GM04503 (cell line): Measurements from ENCODE around the gene GDF11.
"Not testable (repeated sequence)": the region's sequence is repeated elsewhere in the genome, so short reads cannot be mapped to it uniquely, and the experiment has no call there.

Experiments used
- DNase-seq: peaks from one replicate; pipeline ENCODE4 v3.0.0-alpha.2; 2012; ENCODE audit warnings: low read depth

GDF11 gene

GRCh38 chr12:55741931-55742680, 816 bp upstream of the GDF11 start:
- no peak for DNase-seq

- no peak for DNase-seq
Observed at GRCh38 chr12:55743406-55744339, 751 bp downstream of the GDF11 start.

DNA sequence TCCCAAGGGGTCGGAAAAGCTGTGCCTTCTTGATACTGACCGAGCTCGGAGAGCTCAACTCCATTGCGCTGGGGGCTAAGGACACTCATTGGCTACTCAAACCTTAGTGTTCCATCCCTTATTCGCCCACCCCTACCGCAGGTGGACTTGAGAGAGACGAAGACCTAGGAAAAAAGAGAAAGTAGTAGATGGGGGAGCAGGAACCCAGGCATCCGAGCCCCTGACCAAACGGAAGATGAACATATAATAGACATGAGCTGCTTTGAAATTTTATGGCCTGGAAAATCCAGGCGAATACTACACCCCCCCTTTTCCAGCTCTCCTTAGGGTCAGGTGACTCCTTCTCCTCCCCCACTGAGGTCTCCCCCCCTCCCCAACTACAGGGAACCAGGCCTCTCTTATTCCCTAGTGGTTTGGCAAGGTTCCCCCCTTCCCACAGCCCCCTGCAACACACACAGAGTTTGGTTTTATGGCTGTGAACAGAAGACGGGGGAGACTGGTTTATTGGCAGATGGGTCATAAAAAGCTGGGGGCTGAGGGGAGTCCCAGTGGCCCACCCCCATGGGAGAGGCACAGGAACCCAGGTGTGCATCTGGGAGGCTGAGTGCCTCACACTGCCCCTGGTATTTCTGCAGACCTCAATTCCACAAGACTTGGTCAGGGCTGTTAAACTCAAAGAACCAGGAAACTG, 1.6 kb downstream of the GDF11 start:
- DNase-seq, result no peak

DNA sequence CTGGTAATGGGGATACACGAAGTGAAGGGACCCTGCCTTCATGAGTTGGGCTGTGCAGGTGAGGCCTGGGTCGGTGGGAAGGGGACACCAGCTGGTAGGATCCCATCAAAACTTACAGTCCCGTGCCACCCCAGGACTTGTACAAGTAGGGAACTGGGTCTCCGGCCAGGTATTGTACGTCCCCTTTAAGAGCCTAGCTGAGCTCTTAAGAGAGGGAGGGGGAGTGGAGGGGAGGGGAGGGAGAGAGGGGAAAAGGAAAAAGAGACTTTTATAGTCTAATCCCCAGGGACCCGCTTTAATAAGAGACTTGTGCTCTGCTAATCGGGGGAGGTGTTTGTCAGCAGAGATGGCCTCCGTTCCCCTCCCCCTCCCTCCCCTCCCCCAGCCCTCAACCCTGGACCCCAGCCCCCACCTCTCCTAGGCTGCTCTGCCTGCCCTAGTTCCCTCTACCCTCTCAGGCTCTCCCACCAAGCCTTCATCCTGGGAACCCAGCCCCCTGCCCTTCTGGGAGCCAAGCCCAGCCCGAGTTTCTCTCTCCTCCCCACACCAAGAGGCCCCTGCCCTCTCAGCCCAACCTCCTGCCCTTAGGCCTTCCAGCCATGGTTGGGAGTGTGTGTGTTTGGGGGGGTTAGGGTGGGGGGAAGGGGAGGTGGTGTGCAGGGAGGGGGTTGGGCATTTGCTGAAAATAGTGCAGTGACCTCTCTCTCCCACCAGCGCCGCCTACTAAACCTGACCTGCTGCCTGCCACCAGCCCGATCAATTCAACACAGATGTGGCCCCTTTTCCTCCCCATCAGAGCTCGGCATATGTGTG, 2.6 kb downstream of the GDF11 start:
- DNase-seq, result no peak

GRCh38 chr12:55746174-55746912, 3.4 kb downstream of the GDF11 start:
- DNase-seq, result no peak

DNA sequence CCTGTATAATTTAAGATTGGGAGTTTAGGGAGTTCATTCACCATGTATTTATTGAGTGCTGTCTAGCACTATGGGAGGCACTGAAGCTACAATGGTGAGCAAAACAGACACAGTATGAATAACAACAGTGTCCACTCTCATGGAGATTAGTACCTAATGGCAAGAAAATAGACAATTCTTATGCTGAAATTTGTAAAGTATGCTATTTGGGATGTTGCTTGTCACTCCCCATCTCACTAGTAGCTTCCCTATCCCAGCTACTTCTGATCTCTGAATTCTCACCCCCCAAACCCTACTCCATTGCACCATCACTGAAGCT, 4.0 kb downstream of the GDF11 start:
- DNase-seq, result no peak

- DNase-seq, result no peak
Observed at GRCh38 chr12:55748230-55748993, 5.5 kb downstream of the GDF11 start.

DNA sequence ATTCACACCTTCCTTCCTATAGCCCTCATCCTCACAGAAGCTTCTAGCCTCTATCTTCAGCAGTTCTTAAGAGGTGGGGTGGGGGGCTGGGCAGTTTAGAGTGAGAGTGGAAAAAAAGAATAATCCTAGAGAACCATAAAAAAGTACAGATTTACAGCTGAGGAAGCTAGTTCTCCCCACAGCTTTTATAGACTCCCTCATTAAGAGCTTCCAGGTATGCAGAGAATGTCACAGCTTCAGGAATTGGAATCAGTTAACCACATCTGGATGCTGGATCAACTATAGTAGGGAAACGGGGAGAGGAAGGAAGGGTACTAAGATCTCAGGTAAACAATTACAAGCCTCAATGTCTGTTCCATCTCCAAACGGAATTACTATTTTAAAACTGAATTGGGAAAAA, 12.3 kb downstream of the GDF11 start:
- DNase-seq, result no peak

DNA sequence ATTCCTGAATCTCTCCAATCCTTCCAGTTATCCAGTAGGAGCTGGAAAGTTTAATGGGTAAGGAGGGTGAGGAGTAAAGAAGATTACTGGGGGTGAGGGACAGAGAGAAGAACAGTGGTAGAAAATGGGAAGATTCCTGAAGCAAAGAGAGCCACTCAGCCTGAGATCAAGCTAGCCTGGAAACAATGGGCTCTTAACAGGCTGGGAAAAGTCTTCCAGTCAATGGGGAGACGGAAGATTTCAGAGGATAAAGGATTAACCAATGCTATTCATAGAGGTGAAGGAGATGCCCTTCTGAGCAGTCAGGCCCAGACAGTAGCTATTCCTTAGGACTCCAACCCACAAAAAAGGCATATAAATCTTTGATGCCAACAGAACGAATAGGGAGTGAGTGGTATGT, 14.8 kb downstream of the GDF11 start:
- DNase-seq, result no peak

GRCh38 chr12:55758575-55758974, 15.7 kb downstream of the GDF11 start:
- DNase-seq, result not testable (repeated sequence)

DNA sequence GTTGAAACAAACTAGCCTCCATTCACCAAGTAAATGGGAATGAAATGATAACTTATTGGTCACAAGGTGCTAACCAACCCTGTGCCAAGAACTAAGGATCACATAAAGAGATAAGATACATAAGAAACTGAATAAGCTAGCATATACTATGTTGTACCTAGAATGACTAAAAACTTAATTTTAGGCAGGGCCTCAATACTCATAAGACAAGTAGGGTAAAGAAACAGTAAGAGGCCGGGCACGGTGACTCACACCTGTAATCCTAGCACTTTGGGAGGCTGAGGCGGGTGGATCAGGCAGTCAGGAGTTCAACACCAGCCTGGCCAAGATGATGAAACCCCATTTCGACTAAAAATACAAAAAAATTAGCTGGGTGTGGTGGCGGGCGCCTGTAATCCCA, 17.7 kb downstream of the GDF11 start:
- DNase-seq, result no peak

DNA sequence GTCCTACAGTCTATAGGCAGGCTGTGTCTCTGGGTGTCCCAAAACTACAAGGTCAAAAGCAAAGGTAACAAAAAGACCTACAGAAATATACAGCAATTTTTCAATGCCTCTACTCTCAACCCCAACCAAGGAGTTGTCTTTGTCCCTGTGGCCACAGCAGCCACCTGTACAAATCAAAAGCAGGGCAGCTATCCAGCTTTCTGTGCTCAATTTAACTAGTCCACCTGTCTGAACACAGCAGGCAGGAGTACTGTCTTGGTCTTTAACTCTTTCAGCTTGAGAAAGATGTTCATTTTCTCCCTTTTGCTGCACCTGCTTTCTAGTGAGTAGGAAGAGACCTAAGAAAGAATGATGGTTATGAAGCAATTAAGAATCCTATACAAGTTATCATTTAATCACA, 19.7 kb downstream of the GDF11 start:
- DNase-seq, result no peak

DNA sequence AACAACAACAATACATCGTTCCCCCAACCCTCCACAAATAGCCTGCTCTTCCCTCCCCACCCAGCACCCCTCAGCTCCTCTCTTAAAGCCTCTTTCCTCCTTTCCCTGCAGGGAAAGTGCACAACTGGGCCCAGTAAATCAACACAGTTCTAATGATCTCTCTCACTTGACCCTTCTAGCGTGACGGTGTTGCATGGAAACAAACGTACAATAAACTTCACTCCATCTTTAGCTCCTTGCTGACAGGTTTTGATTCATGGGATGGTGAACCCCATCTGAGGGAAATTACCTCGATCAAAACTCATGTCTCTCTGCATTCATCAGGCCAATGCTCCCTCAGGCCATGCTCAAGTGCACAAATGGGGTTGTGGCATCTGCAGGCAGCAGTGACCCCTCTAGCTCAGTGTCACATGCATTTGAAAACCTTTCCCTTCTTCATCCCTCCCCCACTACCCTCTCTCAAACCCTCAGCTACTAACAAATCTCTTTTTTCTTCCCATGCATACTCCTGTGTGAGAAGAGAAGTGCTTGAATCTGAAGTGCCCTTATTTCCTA, 22.9 kb downstream of the GDF11 start:
- no peak for DNase-seq

GRCh38 chr12:55767156-55767555, 24.2 kb downstream of the GDF11 start:
- DNase-seq, result no peak

- no peak for DNase-seq
Observed at GRCh38 chr12:55771736-55772135, 28.8 kb downstream of the GDF11 start.

- no peak for DNase-seq
Observed at GRCh38 chr12:55777856-55778255, 34.9 kb downstream of the GDF11 start.

DNA sequence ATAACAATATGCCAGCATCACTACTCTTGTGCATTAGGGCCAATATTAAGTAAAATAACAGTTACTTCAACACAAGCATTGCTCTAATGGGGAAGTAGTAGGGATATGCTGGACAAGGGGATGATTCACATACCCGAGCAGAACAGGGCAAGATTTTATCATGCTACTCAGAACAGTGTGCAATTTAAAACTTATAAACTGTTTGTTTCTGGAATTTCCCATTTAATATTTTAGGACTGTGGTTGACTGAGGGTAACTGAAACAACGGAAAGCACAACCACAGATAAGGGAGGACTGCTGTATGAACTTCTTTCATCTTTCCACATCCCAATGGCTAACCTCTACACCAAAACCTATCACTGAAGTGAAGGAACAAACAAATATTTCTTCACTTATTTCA, 37.8 kb downstream of the GDF11 start:
- no peak for DNase-seq

DNA sequence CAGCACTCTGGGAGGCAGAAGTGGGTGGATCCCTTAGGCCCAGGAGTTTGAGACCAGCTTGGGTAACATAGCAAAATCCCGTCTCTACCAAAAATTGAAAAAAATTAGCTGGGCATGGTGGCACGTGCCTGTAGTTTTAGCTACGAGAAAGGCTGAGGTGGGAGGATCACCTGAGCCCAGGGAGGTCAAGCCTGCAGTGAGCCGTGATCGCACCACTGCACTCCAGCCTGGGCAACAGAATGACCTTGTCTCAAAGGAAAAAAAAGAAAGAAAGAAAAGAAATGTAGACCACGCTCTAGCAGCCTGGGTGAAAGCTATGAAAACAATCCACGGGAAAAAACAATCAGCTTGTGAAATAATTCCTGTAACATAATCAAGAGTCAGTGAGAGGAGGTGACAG, 45.6 kb downstream of the GDF11 start:
- no peak for DNase-seq

- no peak for DNase-seq
Observed at GRCh38 chr12:55789171-55789570, 46.2 kb downstream of the GDF11 start.

- DNase-seq, result no peak
Observed at GRCh38 chr12:55789893-55790292, 47.0 kb downstream of the GDF11 start.
